ENCODE results near the gene PAK1.

The PAK1 gene

DNA sequence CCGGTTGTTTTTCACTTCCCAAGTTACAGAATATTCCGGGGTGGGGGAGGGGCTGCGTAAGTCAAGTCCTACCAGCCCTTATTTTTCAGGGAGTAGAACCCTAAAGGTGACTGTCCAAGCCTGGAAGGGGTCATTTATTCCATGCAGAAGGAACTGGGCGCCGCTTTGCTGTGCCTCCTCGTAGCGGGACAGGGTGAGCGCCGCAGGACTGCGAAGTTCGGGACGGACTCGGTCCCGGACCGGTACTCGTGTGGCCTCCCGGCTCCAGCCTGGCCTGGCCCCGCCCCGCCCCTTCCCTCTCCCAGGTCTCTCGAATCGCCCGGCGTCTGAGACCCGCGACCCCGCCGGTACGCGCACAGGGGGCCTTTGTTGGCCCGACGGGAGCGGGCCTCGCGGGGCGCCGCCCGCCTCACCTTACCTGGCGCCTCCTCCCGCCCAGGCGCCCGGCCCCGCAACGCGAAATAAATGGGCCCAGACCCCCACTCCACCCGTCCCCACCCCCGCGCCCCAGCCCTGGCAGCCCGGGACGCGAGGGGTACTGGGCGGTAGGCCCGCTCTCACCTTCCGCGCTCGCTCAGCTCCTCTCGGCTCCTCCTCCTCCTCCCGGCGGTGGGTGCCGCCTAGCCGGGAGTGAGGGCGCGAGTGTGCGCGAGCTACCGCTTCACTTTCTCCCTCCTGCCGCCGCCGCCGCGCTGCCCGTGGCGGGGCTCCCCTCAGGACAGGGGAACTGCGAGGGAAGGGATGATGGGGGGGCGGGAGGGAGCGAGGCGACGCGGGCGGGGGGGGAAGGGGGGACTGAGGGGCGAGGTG lies 698 bp downstream of the PAK1 start:
- DNase-seq: no peak

GRCh38 chr11:77471558-77472193 lies 2.2 kb downstream of the PAK1 start:
- DNase-seq: no peak

- no peak for DNase-seq
Measured at GRCh38 chr11:77470971-77471370, 2.9 kb downstream of the PAK1 start.

- DNase-seq: no peak
Measured at GRCh38 chr11:77470504-77470903, 3.4 kb downstream of the PAK1 start.

GRCh38 chr11:77468527-77468926 lies 5.4 kb downstream of the PAK1 start:
- DNase-seq: no peak

DNA sequence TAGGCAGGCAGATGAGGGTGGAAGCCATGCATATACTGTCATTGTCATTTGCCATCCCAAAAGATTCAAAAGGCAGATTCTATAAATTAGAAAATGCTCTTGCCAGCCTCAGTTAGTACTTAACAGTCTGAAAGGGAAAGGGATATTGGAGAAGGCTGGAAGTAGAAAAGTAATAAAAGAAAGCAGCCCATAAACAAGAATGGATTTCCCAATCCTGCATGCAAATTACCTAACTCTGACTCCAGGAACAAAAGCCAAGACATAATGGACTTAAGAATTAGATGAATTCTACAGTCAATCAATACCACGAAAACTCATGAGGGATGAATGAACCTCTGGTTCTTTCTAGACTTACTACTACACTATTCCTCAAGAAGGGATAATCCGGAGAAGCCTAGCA lies 5.9 kb downstream of the PAK1 start:
- no peak for DNase-seq

GRCh38 chr11:77467233-77467632 lies 6.7 kb downstream of the PAK1 start:
- DNase-seq: no peak

DNA sequence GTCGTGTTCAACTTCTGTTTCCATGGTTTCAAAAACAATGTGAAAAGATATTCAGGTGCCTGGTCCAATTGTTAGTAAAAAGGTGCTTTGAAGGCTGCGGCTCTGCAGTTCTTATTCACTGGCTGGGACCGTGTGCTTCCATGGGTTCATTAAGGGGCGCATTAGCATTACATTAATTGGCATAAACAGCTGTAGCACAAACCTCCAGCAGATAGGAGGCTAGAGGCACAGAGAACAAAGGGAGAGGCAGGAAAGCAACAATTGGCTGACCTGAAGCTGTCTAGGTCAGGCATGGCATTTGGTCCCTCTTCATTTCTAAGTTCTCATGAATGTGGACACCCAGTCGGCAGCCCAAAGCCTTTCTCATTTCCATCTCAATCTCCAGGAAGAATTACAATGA lies 16.6 kb downstream of the PAK1 start:
- no peak for DNase-seq

DNA sequence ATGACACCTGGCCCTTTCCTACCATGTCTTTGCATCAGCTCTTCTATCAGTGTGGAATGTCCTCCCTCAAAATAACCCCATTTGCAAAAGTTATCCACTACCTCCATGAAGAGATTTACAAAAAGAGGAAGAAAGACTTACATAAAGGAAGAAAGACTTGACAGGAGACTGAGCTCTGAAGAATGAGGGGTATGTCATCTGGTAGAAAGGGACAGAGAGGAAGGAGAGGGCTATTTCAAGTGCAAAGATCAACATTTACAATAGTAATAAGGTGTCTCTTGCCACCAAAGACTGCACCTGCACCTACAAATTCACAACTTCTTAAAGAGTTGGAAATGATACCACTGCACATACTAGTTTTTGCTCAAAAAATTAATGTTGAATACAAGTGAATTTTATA lies 18.2 kb downstream of the PAK1 start:
- DNase-seq: no peak

DNA sequence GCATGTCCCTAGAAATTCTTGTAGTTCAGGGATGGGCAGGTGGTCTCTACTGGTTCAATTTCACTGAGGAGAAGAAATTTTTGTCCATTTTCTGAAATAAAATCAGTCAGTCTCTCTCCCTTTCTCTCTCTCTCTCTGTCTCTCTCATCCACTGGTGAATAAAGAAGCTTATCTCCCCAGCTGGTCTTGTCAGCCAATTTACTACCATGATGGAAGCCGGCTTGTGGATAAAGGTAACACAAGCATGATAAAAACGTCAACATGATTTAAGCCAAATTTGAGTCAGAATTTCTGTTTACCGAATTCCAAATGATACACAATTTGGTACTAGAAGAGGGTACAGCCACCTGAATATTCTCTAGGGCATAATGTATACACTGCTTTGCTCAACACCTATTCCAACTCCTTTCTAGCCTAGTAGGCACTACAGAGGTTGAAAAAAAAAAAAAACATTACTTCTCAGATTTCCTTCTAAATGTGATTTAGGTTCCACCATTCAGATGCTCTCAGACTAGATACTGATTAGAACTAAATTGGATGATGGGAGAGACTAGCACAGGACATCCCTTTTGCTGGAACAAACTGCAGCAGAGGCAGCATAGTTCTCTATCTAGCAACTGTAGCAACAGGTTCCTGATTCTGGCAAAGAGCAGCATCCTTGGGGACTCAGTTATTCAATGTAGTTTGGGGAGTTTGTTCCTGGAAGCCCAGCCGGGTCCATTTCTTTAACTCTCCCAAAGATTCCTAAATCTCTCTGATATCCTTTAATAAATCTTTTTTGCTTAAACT lies 18.8 kb downstream of the PAK1 start:
- DNase-seq: no peak

DNA sequence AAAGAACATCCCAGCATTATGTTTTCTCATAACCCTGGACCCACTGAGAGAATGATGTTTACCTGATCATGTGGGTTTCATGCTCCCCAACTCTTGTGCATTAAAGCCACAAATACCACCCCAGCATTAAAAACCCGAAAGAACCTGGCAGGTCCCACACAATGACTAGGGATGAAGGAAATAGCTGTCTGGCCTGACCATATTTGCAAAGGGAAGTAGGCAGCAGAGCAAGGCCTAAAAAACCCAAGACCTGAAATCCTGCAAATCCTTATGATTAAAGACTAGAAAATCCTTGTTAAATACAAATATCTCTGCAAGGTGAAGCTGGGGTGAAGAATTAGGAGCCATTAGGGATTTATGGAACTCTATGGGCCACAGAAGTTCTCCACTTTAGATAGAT lies 23.7 kb downstream of the PAK1 start:
- DNase-seq: no peak

- no peak for DNase-seq
Measured at GRCh38 chr11:77449784-77450183, 24.1 kb downstream of the PAK1 start.

GRCh38 chr11:77449060-77449521 lies 24.8 kb downstream of the PAK1 start:
- DNase-seq: no peak

DNA sequence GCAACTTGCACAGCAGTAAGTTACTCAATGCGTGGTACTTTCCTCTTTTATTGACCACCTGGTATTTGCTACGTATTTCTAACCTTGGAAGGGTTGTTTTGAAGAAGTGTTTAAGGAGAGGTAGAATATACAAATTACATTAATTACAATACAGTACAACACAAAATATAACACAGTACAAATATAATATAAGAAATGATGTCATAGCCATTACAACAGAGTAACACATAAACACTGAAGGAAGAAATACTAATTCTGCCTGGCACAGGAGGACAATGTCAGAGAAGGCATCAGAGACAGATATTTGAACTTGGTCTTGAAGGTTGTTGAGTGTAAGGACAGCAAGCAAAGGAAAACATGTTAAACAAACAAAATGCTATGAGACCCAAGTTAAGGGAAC lies 25.6 kb downstream of the PAK1 start:
- DNase-seq: no peak

DNA sequence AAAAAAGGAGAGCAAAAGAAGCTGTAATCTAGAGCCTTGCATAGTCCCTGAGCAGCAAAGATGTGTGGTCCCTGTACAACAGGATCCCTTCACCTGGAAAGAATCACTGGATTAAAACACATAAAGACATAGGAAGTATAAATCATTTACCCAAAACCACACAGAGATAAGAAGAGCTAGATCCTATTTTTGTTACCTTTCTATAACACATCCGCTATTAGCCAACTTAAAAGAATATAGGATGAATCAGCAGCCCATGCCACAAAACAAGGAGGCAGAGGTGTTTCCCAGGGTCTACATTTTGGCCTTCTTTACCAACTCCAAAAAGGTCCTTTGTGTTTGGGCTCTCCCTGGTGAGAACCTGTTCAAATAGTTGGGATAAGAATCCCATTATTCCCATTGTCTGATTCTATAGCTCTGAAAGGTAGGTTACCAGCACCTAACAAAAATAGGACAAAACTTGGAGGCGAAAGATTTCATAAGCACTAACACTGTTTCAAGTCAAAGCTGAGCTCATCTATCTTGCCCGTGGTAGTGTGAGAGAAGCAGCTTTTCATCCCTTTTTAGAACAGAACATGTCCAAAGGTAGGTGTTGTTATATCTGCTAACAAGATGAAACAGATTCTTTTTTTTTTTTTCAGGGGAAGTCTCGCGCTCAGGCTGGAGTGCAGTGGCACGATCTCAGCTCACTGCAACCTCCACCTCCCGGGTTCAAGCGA lies 26.8 kb downstream of the PAK1 start:
- DNase-seq: no peak

DNA sequence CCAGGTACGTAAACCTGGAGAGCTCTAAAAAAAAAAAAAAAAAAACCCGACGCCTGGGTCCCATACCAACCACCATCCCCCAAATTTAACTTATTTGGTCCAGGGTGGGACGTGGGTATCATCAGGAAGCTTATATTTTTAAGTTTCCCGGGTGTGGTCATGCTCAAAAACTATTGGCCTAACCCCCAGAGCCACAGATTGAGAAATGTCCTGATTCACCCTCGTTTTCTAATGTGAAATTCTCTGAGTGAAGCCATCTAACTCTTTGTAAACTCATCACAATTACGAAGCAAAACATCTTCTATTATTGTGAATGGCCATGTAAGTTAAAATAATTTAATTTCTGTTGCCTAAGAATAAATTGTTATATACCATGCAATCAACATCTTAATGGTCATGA lies 29.6 kb downstream of the PAK1 start:
- no peak for DNase-seq

GRCh38 chr11:77442394-77443053 lies 31.4 kb downstream of the PAK1 start:
- no peak for DNase-seq

- no peak for DNase-seq
Measured at GRCh38 chr11:77441426-77441825, 32.5 kb downstream of the PAK1 start.

GRCh38 chr11:77440678-77441077 lies 33.2 kb downstream of the PAK1 start:
- no peak for DNase-seq

- no peak for DNase-seq
Measured at GRCh38 chr11:77438487-77438886, 35.4 kb downstream of the PAK1 start.

DNA sequence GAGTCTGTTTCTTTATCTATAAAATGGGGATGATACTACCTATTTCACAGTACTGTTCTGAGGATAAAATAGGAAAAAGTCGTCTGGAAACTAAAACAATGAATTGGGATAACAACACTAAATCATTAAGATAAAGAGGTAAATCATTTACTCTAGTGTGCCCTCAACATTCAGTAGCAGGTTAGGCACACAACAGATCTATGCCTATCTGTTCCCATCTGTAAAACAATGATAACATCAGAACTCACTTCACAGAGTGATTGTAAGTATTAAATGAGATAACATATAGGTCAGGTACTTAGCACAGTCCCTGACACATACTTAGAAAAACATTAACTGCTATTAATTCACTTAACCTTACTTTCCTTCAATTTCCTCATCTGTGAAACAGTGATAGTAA lies 36.9 kb downstream of the PAK1 start:
- DNase-seq: no peak

DNA sequence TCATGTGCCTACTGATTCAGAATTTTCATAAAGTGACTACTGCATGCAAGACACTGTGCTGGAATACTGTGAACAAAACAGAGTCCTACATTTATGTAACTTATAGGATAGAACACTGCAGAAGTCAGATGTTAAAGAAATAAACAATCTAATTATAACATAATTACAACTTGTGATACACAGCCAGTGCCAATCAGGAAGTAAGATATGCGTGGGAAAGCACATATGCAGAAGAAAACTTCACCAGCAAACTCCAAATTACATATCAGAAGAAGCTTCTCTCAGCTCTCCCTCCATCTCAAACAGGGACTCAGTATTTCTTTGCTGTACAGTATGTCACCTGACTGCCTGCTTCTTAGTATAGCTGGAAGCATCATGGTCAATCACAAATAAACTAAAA lies 37.4 kb downstream of the PAK1 start:
- DNase-seq: no peak

DNA sequence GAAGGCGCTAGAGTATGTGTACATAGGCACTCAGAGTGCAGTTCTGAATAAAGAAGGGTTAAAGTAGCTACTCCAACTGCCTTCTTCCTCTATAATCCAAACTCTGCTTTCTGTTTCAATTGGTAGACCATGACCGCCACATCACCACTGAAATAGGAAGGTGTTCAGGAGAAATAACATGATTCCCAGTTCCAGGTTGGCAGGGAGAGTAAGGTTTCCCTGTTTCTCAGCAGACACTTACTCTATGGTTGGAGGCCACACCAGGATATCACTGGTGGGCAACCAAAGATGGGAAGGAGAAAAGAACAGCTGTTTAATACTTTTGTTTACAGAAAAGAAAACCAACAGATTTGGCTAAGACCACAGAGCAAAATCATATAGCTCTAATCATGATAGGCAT lies 37.9 kb downstream of the PAK1 start:
- DNase-seq: no peak
